ENCODE measurements around the gene HIGD1A.

DNA sequence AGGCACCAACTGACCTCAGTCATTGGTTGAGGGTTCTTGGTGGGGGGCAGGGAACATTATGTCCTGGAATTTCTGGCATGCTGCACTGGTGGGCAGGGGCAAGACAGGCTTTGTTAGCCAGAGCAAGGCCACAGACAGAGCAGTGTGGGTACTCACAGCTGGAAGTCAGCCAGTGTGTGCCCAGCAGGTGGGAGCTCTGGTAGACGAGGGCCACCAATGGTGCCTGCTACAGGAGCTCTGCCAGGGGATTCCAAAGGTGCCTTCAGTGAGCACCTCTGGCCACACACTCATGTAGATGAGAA is 40.1 kb upstream of the HIGD1A start:
- TF ChIP-seq EZH2 (IDR thresholded peaks at IDR 0.05; ENCODE audit: insufficient read depth, low read length), result no peak
- TF ChIP-seq, protein P1, sequence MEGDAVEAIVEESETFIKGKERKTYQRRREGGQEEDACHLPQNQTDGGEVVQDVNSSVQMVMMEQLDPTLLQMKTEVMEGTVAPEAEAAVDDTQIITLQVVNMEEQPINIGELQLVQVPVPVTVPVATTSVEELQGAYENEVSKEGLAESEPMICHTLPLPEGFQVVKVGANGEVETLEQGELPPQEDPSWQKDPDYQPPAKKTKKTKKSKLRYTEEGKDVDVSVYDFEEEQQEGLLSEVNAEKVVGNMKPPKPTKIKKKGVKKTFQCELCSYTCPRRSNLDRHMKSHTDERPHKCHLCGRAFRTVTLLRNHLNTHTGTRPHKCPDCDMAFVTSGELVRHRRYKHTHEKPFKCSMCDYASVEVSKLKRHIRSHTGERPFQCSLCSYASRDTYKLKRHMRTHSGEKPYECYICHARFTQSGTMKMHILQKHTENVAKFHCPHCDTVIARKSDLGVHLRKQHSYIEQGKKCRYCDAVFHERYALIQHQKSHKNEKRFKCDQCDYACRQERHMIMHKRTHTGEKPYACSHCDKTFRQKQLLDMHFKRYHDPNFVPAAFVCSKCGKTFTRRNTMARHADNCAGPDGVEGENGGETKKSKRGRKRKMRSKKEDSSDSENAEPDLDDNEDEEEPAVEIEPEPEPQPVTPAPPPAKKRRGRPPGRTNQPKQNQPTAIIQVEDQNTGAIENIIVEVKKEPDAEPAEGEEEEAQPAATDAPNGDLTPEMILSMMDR (IDR thresholded peaks at IDR 0.05; ENCODE audit: insufficient read depth, low read depth, low read length), result no peak
